Sigmoid colon (tissue), 4 donors: ENCODE data around the gene DPP6.

ENCODE experiments used
- CTCF ChIP-seq, 4 experiments: fragments of 450-650 bp in 3 of 4; fragments of 200-600 bp in 1 of 4; IDR thresholded peaks; one replicate each; pipeline ENCODE4 v1.5.1; 2016 to 2019; ENCODE audit warnings: antibody characterized with exemption in 4 of 4, mild to moderate bottlenecking in 3 of 4, moderate library complexity in 2 of 4
- POLR2A ChIP-seq, 2 donors: fragments of 450-650 bp; IDR thresholded peaks; one replicate each; pipeline ENCODE4 v1.6.1; 2016; ENCODE audit warnings: antibody characterized with exemption in 2 of 2, mild to moderate bottlenecking in 2 of 2, moderate library complexity in 2 of 2
- POLR2AphosphoS5 ChIP-seq, 4 donors: sonication (generic); formaldehyde crosslinking; IDR thresholded peaks; one replicate each; pipeline ENCODE4 v1.6.1; 2017; ENCODE audit warnings: antibody characterized with exemption in 4 of 4

- TF ChIP-seq CTCF (IDR thresholded peaks at IDR 0.05) (no peak), POLR2AphosphoS5 (IDR thresholded peaks at IDR 0.05) (no peak), POLR2A (IDR thresholded peaks at IDR 0.05) (no peak)
These were observed 667.8 kb downstream of the DPP6 start for GRCh38 chr7:154720016-154720415.
